ENCODE data around the gene RAB3IL1. TPM values are rescaled to one million over a fixed set of nuclear protein-coding genes. Genes with fewer than 3 reads are reported as not detected.
A peak's percentile ranks its signal among the peaks of the same experiment; 100 is the strongest.

Gene RAB3IL1
- total and polyA plus RNA-seq, 9 of the 15 experiments (the other 6 are each of a cell fraction or from before 2014, with no cell fraction given): 0.15 to 42.6 (median 15.5) TPM

GRCh38 chr11:61899146-61899841, 18.1 kb downstream of the RAB3IL1 start (continued):
- TF ChIP-seq CTCFL (IDR thresholded peaks at IDR 0.05; ENCODE audit: borderline replicate concordance, insufficient read depth, low read depth, low read length, poor library complexity, severe bottlenecking) (peak; percentile 91), RERE (CRISPR knock-in tag; IDR thresholded peaks at IDR 0.05; ENCODE audit: borderline replicate concordance) (no peak), HMG20A (CRISPR knock-in tag; conservative IDR thresholded peaks at IDR 0.05) (no peak), BHLHE40 (IDR thresholded peaks at IDR 0.05; ENCODE audit: low read length) (peak; percentile 47), ZBTB2 (IDR thresholded peaks at IDR 0.05) (no peak), LEF1 (IDR thresholded peaks at IDR 0.05) (no peak), MAFF (IDR thresholded peaks at IDR 0.05; ENCODE audit: low read length) (no peak), MTA3 (IDR thresholded peaks at IDR 0.05; ENCODE audit: borderline replicate concordance) (peak; percentile 77; the same call in 1 of the 2 replicates), MLX (CRISPR knock-in tag; conservative IDR thresholded peaks at IDR 0.05) (no peak), EZH2 (IDR thresholded peaks at IDR 0.05; ENCODE audit: borderline replicate concordance, low read depth, low read length) (no peak), CTBP1 (IDR thresholded peaks at IDR 0.05; ENCODE audit: borderline replicate concordance) (peak; percentile 93), MTA1 (IDR thresholded peaks at IDR 0.05; ENCODE audit: borderline replicate concordance) (no peak), MED1 (CRISPR knock-in tag; IDR thresholded peaks at IDR 0.05; ENCODE audit: borderline replicate concordance) (no peak), SAFB2 (IDR thresholded peaks at IDR 0.05; ENCODE audit: borderline replicate concordance, low read depth, low read length, severe bottlenecking) (no peak), PHB2 (IDR thresholded peaks at IDR 0.05; ENCODE audit: low read depth) (no peak), KHSRP (IDR thresholded peaks at IDR 0.05) (no peak), ZKSCAN1 (IDR thresholded peaks at IDR 0.05; ENCODE audit: low read depth, low read length) (0 out of 2 replicates have a peak, but pooled peaks have one; percentile 35), NONO (IDR thresholded peaks at IDR 0.05; ENCODE audit: low read depth in 2 of 2, low read length in 1 of 2) (no peak), ASH1L (IDR thresholded peaks at IDR 0.05; ENCODE audit: borderline replicate concordance, low read depth, partially characterized antibody) (no peak)

All from K562 (cell line).